ENCODE data around the gene PLCB4. TPM values are rescaled to one million over a fixed set of nuclear protein-coding genes. Genes with fewer than 3 reads are reported as not detected.
A peak's percentile ranks its signal among the peaks of the same experiment; 100 is the strongest.

Gene PLCB4
- total RNA-seq, 1 experiment from 2014 or later, result 10.1 TPM

DNA sequence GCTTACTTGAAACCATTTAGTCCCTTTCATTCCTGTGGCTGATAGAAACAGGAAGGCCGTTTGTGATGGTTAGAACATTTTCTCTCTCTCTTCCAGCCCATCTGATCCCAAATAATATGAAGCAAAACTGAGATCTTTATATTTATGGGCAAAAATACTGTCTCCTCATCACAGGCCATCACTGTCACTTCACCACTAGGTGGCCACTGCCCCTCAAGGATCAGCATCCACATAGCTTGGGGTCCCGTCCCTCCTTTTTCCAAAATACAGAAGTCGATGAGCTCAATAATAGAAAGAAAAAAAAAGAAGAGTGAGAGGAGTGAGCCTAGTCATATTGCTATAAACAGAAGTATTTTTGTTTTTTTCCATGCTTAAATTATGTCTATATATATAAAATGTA, 399.1 kb downstream of the PLCB4 start:
- no peaks in the 10 kb centered on the region for H3K4me1 ChIP-seq (ENCODE audit: insufficient read depth, low read length)
- Mint-ChIP-seq H3K36me3 (ENCODE audit: insufficient read depth in 1 of 3, low read depth in 3 of 3) (peaks cover 0 to 4% (median 0%) of the 10 kb centered on the region in 3 experiments; a peak in 4 of 7 replicates), H3K27ac (no peak overlapping the region), H3K9me3 (peaks cover 10 to 14% of the 10 kb centered on the region in 2 experiments; a peak in 4 of 5 replicates), H3K4me1 (no peaks in the 10 kb centered on the region), H3K27me3 (ENCODE audit: low read depth) (no peaks in the 10 kb centered on the region; the same call in 1 of the 2 replicates), H3K4me3 (no peak overlapping the region)
- H2BK15ac ChIP-seq (ENCODE audit: low read depth, low read length), result no peak overlapping the region
- no peak overlapping the region for H3T11ph ChIP-seq (ENCODE audit: low read length)
- H3K9me3 ChIP-seq (ENCODE audit: control insufficient read depth, low read depth, low read length), result no peaks in the 10 kb centered on the region
- no peak overlapping the region for H2BK20ac ChIP-seq (ENCODE audit: low read depth, low read length, poor library complexity, severe bottlenecking)
- no peak overlapping the region for H3K14ac ChIP-seq (ENCODE audit: insufficient read depth, low read length)
- H2AK5ac ChIP-seq (ENCODE audit: insufficient read length, low read length), result no peak overlapping the region
- no peak overlapping the region for H2BK120ac ChIP-seq (ENCODE audit: low read depth, low read length, poor library complexity, severe bottlenecking)
- DNase-seq, result peak; percentile 34
- H2BK5ac ChIP-seq (ENCODE audit: insufficient read length, low read length), result no peak overlapping the region
- no peak overlapping the region for H4K8ac ChIP-seq (replicated peaks; ENCODE audit: insufficient read length, low read depth, low read length)
- no CpG with 5 or more reads among the region's 3 CpGs for WGBS (ENCODE audit: extremely low coverage, insufficient read length, low lambda C conversion rate)
- H4K5ac ChIP-seq (ENCODE audit: insufficient read length, low read depth, low read length), result no peak overlapping the region
- no peak overlapping the region for H2AFZ ChIP-seq (ENCODE audit: low read length)
- H3K9ac ChIP-seq (ENCODE audit: extremely low read depth, insufficient read length, low read length), result no peak overlapping the region
- TF ChIP-seq, protein P1, sequence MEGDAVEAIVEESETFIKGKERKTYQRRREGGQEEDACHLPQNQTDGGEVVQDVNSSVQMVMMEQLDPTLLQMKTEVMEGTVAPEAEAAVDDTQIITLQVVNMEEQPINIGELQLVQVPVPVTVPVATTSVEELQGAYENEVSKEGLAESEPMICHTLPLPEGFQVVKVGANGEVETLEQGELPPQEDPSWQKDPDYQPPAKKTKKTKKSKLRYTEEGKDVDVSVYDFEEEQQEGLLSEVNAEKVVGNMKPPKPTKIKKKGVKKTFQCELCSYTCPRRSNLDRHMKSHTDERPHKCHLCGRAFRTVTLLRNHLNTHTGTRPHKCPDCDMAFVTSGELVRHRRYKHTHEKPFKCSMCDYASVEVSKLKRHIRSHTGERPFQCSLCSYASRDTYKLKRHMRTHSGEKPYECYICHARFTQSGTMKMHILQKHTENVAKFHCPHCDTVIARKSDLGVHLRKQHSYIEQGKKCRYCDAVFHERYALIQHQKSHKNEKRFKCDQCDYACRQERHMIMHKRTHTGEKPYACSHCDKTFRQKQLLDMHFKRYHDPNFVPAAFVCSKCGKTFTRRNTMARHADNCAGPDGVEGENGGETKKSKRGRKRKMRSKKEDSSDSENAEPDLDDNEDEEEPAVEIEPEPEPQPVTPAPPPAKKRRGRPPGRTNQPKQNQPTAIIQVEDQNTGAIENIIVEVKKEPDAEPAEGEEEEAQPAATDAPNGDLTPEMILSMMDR (conservative IDR thresholded peaks at IDR 0.05), result peak; percentile 87
- no peak overlapping the region for H3K4ac ChIP-seq (ENCODE audit: low read depth, low read length)
- no peak overlapping the region for H3K27ac ChIP-seq (ENCODE audit: insufficient read length, low read depth, low read length)
- no peaks in the 10 kb centered on the region for H4K20me1 ChIP-seq (ENCODE audit: control insufficient read depth, insufficient read depth, insufficient read length)
- no peak overlapping the region for H4K91ac ChIP-seq (ENCODE audit: insufficient read length, low read depth, low read length)
- no peak overlapping the region for H2BK12ac ChIP-seq (ENCODE audit: insufficient read length, low read depth, low read length)
- no peaks in the 10 kb centered on the region for H3K27me3 ChIP-seq (ENCODE audit: insufficient read depth, low read length)
- no peak overlapping the region for H3K23ac ChIP-seq (ENCODE audit: insufficient read length, low read depth, low read length)
- no peak overlapping the region for H3K4me2 ChIP-seq (ENCODE audit: insufficient read depth, insufficient read length, low read length)
- no peak overlapping the region for H3K56ac ChIP-seq (ENCODE audit: insufficient read length, low read depth, low read length)
- H3K18ac ChIP-seq (ENCODE audit: insufficient read length, low read depth, low read length), result no peak overlapping the region
- no peaks in the 10 kb centered on the region for H3K79me2 ChIP-seq (ENCODE audit: insufficient read depth, low read length)
- H3K79me1 ChIP-seq (ENCODE audit: insufficient read depth, low read depth, low read length, poor library complexity, severe bottlenecking), result no peaks in the 10 kb centered on the region
- H3K23me2 ChIP-seq (ENCODE audit: insufficient read length, low read depth, low read length, poor library complexity, severe bottlenecking), result no peaks in the 10 kb centered on the region
